RWPE1 (cell line): ENCODE measurements around the gene MAT1A.

ENCODE experiments used
- CTCF ChIA-PET: fragments of 350-600 bp; sonication (Branson Sonifier 250); formaldehyde crosslinking; extraction: SDS; loops from one replicate; lab custom pipeline; 2021; lab: Yijun Ruan, JAX
- POLR2A ChIA-PET: fragments of 400-600 bp; formaldehyde crosslinking; extraction: SDS; loops from one replicate; lab custom pipeline; 2020; ENCODE audit warnings: antibody characterized with exemption; ENCODE audit not compliant: low non-redundant PET; lab: Yijun Ruan, JAX
- DNase-seq: peaks from one replicate; pipeline ENCODE4 v3.0.0; 2012; ENCODE audit warnings: low spot score
- H3K27ac ChIP-seq: fragments of 450-650 bp; 2 replicates; pipeline ENCODE4 v1.5.1; 2017
- CTCF ChIP-seq: fragments of 450-650 bp; conservative IDR thresholded peaks from 2 replicates; pipeline ENCODE4 v1.5.1; 2017; ENCODE audit warnings: low read depth, mild to moderate bottlenecking

Gene MAT1A

GRCh38 chr10:80284522-80284921 lies 4.9 kb downstream of the MAT1A start:
- DNase-seq: no peak
- POLR2A ChIA-PET: no interaction called here
- no peak overlapping the region for H3K27ac ChIP-seq
- CTCF ChIA-PET: no interaction called here
- TF ChIP-seq CTCF: no peak

GRCh38 chr10:80283536-80284199 lies 5.8 kb downstream of the MAT1A start:
- no peak for TF ChIP-seq CTCF
- H3K27ac ChIP-seq: no peak overlapping the region
- CTCF ChIA-PET: no interaction called here
- no peak for DNase-seq
- POLR2A ChIA-PET: no interaction called here

- TF ChIP-seq CTCF: no peak
- no peak overlapping the region for H3K27ac ChIP-seq
- POLR2A ChIA-PET: no interaction called here
- CTCF ChIA-PET: no interaction called here
- DNase-seq: no peak
Measured at GRCh38 chr10:80283119-80283518, 6.3 kb downstream of the MAT1A start.

- POLR2A ChIA-PET: no interaction called here
- CTCF ChIA-PET: interaction anchor here (0.6 to 0.7 kb wide), 2 partner anchors 21 to 112 kb away, joined by 3 to 8 read pairs; no protein-coding TSS in a partner anchor
- no peak overlapping the region for H3K27ac ChIP-seq
- no peak for DNase-seq
- no peak for TF ChIP-seq CTCF
Measured at GRCh38 chr10:80281784-80282765, 7.4 kb downstream of the MAT1A start.

- ChIA-PET CTCF (interaction anchor here (0.6 to 0.7 kb wide), 2 partner anchors 21 to 113 kb away, joined by 3 to 8 read pairs; no protein-coding TSS in a partner anchor), POLR2A (no interaction called here)
- no peak overlapping the region for H3K27ac ChIP-seq
- no peak for TF ChIP-seq CTCF
- DNase-seq: no peak
Measured at GRCh38 chr10:80281292-80281691, 8.2 kb downstream of the MAT1A start.

- H3K27ac ChIP-seq: no peak overlapping the region
- DNase-seq: no peak
- POLR2A ChIA-PET: no interaction called here
- CTCF ChIA-PET: no interaction called here
- TF ChIP-seq CTCF: no peak
Measured at GRCh38 chr10:80280071-80280800, 9.2 kb downstream of the MAT1A start.
